ENCODE results near the gene STK11. TPM values are rescaled to one million over a fixed set of nuclear protein-coding genes. Genes with fewer than 3 reads are reported as not detected.
"Not testable (repeated sequence)": the region's sequence is repeated elsewhere in the genome, so short reads cannot be mapped to it uniquely, and the experiment has no call there.

STK11 gene
- total and polyA plus RNA-seq, 2 experiments from 2014 or later = 19.4 to 96.5 TPM

DNA sequence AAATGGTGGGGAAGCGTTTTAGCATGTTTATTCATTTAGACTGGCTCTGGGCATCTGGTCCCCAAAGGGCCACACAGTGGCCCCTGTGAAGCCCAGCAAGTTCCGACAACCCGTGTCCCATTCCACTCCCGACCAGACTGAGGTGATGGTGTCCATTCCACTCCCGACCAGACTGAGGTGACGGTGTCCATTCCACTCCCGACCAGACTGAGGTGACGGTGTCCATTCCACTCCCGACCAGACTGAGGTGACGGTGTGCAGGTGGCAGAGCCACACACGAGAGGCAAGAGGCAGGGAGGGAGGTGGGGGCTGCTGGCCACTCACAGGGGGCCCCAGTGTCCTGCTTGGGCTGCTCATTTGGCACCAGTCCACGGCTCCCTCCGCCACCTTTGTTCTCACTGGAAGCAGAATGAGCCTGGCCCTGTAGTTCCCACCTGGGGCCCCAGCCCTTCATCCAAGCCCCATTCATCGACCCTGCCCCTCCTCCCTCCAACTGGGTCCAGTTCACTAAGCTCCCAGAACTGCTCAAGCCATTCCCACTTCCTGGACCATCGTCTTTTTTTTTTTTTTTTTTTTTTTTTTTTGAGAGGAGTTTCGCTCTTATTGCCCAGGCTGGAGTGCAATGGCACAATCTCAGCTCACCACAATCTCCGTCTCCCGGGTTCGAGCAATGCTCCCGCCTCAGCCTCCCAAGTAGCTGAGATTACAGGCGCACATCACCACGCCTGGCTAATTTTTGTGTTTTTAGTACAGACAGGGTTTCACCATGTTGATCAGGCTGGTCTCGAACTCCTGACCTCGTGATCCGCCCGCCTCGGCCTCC lies 40.9 kb downstream of the STK11 start:
- H4K20me1 ChIP-seq (replicated peaks; ENCODE audit: insufficient read depth); H3K9me2 ChIP-seq (ENCODE audit: insufficient read depth); H3K4me1 Mint-ChIP-seq; DNase-seq (ENCODE audit: low spot score); H3K27ac Mint-ChIP-seq; H3K27me3 ChIP-seq (ENCODE audit: insufficient read depth); H3K4me3 ChIP-seq; H3K36me3 ChIP-seq (ENCODE audit: insufficient read depth); H3K27ac ChIP-seq (ENCODE audit: low read depth); ATAC-seq; H3K4me2 ChIP-seq; H3K4me3 Mint-ChIP-seq; H3K4me1 ChIP-seq (ENCODE audit: insufficient read depth); H2AFZ ChIP-seq; H3K9me3 Mint-ChIP-seq: not testable (repeated sequence)
- Histone ChIP-seq H3F3A (replicated peaks; ENCODE audit: low read depth) (peaks cover 13% of the 10 kb centered on the region), H3K79me2 (replicated peaks; ENCODE audit: insufficient read depth) (peaks cover 17% of the 10 kb centered on the region)
- peaks cover 13% of the 10 kb centered on the region for H3K27me3 Mint-ChIP-seq (ENCODE audit: insufficient read depth, low read depth, poor library complexity)
- H3K36me3 Mint-ChIP-seq (ENCODE audit: low read depth) = peaks cover 13% of the 10 kb centered on the region; the same call in 2 of the 3 replicates

DNA sequence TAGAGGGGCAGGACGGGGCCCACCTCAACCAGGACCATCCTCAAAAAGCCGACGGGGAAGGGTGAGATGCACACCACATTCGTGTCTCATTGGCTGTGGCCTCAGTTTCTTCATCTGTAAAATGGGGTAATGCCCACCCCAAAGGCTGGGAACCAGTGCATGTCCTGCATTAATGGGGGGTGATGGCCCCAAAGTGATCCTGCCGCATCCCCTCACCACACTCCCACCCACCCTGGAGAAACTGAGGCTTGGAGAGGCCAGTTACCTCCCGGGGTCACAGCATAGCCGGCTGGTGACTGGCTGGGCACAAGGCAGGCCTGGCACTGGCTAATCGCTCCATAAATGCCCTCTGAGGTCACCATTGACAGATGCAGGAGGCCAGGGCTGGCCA lies 42.2 kb downstream of the STK11 start:
- H3K27ac Mint-ChIP-seq = no peak overlapping the region
- H3K4me2 ChIP-seq = peak overlapping the region; percentile 74
- TF ChIP-seq, protein P1, sequence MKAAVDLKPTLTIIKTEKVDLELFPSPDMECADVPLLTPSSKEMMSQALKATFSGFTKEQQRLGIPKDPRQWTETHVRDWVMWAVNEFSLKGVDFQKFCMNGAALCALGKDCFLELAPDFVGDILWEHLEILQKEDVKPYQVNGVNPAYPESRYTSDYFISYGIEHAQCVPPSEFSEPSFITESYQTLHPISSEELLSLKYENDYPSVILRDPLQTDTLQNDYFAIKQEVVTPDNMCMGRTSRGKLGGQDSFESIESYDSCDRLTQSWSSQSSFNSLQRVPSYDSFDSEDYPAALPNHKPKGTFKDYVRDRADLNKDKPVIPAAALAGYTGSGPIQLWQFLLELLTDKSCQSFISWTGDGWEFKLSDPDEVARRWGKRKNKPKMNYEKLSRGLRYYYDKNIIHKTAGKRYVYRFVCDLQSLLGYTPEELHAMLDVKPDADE (IDR thresholded peaks at IDR 0.05) = no peak
- TF ChIP-seq EZH2phosphoT487 (IDR thresholded peaks at IDR 0.05; ENCODE audit: unreplicated experiment) (no peak), ZNF331 (CRISPR knock-in tag; IDR thresholded peaks at IDR 0.05; ENCODE audit: low read depth) (no peak), POLR2AphosphoS5 (IDR thresholded peaks at IDR 0.05; ENCODE audit: low read depth) (no peak), EZH2 (IDR thresholded peaks at IDR 0.05; ENCODE audit: low read depth, unreplicated experiment) (no peak), STAT1 (IDR thresholded peaks at IDR 0.05; ENCODE audit: unreplicated experiment) (no peak), JUNB (IDR thresholded peaks at IDR 0.05; ENCODE audit: unreplicated experiment) (no peak)
- TF ChIP-seq, protein P2, sequence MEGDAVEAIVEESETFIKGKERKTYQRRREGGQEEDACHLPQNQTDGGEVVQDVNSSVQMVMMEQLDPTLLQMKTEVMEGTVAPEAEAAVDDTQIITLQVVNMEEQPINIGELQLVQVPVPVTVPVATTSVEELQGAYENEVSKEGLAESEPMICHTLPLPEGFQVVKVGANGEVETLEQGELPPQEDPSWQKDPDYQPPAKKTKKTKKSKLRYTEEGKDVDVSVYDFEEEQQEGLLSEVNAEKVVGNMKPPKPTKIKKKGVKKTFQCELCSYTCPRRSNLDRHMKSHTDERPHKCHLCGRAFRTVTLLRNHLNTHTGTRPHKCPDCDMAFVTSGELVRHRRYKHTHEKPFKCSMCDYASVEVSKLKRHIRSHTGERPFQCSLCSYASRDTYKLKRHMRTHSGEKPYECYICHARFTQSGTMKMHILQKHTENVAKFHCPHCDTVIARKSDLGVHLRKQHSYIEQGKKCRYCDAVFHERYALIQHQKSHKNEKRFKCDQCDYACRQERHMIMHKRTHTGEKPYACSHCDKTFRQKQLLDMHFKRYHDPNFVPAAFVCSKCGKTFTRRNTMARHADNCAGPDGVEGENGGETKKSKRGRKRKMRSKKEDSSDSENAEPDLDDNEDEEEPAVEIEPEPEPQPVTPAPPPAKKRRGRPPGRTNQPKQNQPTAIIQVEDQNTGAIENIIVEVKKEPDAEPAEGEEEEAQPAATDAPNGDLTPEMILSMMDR (conservative IDR thresholded peaks at IDR 0.05; ENCODE audit: low read depth in 2 of 2) = no peak
- TF ChIP-seq, protein P3, sequence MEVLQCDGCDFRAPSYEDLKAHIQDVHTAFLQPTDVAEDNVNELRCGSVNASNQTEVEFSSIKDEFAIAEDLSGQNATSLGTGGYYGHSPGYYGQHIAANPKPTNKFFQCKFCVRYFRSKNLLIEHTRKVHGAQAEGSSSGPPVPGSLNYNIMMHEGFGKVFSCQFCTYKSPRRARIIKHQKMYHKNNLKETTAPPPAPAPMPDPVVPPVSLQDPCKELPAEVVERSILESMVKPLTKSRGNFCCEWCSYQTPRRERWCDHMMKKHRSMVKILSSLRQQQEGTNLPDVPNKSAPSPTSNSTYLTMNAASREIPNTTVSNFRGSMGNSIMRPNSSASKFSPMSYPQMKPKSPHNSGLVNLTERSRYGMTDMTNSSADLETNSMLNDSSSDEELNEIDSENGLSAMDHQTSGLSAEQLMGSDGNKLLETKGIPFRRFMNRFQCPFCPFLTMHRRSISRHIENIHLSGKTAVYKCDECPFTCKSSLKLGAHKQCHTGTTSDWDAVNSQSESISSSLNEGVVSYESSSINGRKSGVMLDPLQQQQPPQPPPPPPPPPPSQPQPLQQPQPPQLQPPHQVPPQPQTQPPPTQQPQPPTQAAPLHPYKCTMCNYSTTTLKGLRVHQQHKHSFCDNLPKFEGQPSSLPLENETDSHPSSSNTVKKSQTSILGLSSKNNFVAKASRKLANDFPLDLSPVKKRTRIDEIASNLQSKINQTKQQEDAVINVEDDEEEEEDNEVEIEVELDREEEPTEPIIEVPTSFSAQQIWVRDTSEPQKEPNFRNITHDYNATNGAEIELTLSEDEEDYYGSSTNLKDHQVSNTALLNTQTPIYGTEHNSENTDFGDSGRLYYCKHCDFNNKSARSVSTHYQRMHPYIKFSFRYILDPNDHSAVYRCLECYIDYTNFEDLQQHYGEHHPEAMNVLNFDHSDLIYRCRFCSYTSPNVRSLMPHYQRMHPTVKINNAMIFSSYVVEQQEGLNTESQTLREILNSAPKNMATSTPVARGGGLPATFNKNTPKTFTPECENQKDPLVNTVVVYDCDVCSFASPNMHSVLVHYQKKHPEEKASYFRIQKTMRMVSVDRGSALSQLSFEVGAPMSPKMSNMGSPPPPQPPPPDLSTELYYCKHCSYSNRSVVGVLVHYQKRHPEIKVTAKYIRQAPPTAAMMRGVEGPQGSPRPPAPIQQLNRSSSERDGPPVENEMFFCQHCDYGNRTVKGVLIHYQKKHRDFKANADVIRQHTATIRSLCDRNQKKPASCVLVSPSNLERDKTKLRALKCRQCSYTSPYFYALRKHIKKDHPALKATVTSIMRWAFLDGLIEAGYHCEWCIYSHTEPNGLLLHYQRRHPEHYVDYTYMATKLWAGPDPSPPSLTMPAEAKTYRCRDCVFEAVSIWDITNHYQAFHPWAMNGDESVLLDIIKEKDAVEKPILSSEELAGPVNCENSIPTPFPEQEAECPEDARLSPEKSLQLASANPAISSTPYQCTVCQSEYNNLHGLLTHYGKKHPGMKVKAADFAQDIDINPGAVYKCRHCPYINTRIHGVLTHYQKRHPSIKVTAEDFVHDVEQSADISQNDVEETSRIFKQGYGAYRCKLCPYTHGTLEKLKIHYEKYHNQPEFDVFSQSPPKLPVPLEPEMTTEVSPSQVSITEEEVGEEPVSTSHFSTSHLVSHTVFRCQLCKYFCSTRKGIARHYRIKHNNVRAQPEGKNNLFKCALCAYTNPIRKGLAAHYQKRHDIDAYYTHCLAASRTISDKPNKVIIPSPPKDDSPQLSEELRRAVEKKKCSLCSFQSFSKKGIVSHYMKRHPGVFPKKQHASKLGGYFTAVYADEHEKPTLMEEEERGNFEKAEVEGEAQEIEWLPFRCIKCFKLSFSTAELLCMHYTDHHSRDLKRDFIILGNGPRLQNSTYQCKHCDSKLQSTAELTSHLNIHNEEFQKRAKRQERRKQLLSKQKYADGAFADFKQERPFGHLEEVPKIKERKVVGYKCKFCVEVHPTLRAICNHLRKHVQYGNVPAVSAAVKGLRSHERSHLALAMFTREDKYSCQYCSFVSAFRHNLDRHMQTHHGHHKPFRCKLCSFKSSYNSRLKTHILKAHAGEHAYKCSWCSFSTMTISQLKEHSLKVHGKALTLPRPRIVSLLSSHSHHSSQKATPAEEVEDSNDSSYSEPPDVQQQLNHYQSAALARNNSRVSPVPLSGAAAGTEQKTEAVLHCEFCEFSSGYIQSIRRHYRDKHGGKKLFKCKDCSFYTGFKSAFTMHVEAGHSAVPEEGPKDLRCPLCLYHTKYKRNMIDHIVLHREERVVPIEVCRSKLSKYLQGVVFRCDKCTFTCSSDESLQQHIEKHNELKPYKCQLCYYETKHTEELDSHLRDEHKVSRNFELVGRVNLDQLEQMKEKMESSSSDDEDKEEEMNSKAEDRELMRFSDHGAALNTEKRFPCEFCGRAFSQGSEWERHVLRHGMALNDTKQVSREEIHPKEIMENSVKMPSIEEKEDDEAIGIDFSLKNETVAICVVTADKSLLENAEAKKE (CRISPR knock-in tag; IDR thresholded peaks at IDR 0.05) = no peak

More for the DNA sequence above, 42.2 kb downstream of the STK11 start:
- DNase-seq (ENCODE audit: low spot score) (no peak), ATAC-seq (no peak)
- H3K4me1 Mint-ChIP-seq = peaks cover 5% of the 10 kb centered on the region; the same call in 2 of the 3 replicates
- H3K79me2 ChIP-seq (replicated peaks; ENCODE audit: insufficient read depth) = peaks cover 28% of the 10 kb centered on the region
- peaks cover 14% of the 10 kb centered on the region for H4K20me1 ChIP-seq (replicated peaks; ENCODE audit: insufficient read depth)
- H3K27ac ChIP-seq (ENCODE audit: low read depth) = no peak overlapping the region
- H3K4me3 ChIP-seq = peak overlapping the region; percentile 84
- H3K9me3 Mint-ChIP-seq = no peaks in the 10 kb centered on the region; the same call in 2 of the 3 replicates
- peaks cover 13% of the 10 kb centered on the region for H3F3A ChIP-seq (replicated peaks; ENCODE audit: low read depth)
- peaks cover 17% of the 10 kb centered on the region for H3K27me3 Mint-ChIP-seq (ENCODE audit: insufficient read depth, low read depth, poor library complexity)
- peak overlapping the region; percentile 39 for H3K4me3 Mint-ChIP-seq
- H2AFZ ChIP-seq = no peak overlapping the region
- H3K36me3 ChIP-seq (ENCODE audit: insufficient read depth) = no peaks in the 10 kb centered on the region
- H3K9me2 ChIP-seq (ENCODE audit: insufficient read depth) = no peaks in the 10 kb centered on the region
- peaks cover 3% of the 10 kb centered on the region; the same call in 1 of the 2 replicates for H3K4me1 ChIP-seq (ENCODE audit: insufficient read depth)
- H3K36me3 Mint-ChIP-seq (ENCODE audit: low read depth) = peaks cover 23% of the 10 kb centered on the region; the same call in 2 of the 3 replicates
- H3K27me3 ChIP-seq (ENCODE audit: insufficient read depth) = no peaks in the 10 kb centered on the region

Data from GM23338 (cell line).